SH-SY5Y (cell line): ENCODE data around the gene PITX2.

Experiments used
- GATA2 ChIP-seq: IDR thresholded peaks from 2 replicates; pipeline ENCODE4 v1.6.1; 2011; ENCODE audit warnings: mild to moderate bottlenecking, low read depth, low read length
- GATA3 ChIP-seq: IDR thresholded peaks from 2 replicates; pipeline ENCODE4 v1.6.1; 2011; ENCODE audit warnings: low read depth, mild to moderate bottlenecking, low read length, moderate library complexity

DNA sequence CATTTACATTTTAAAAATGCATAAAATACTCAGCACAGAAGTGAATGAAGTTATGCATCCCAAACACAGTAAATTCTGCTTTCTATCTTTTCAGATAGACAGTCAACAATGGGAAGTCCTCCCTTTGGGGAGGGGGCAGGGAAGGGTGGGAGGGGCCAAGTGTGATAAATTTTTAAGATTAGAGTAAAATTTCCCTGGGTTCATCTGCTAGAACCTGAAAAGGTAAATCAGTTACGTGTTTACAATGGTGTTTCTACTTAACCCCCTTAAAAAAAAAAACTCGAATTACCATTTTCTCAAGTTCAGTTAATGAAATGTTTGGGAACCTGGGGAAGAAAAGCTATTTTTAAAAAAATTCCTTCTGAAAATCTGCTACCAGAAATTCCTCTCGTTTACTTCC, 9.1 kb downstream of the PITX2 start:
- no peak for TF ChIP-seq GATA2
- TF ChIP-seq GATA3: no peak
